HL-60/S4 treated with retinoic acid at 250 ng/mL for 4 days and 3 days (cell line): Measurements from ENCODE around the gene LRCOL1.

Experiments used
- in situ Hi-C: fragments of 300-500 bp; cut with MboI; formaldehyde crosslinking; loops from 2 replicates; pipeline ENCODE4 v1.7.0; 2022; ENCODE audit warnings: low sequenced_read_pairs

Gene LRCOL1

DNA sequence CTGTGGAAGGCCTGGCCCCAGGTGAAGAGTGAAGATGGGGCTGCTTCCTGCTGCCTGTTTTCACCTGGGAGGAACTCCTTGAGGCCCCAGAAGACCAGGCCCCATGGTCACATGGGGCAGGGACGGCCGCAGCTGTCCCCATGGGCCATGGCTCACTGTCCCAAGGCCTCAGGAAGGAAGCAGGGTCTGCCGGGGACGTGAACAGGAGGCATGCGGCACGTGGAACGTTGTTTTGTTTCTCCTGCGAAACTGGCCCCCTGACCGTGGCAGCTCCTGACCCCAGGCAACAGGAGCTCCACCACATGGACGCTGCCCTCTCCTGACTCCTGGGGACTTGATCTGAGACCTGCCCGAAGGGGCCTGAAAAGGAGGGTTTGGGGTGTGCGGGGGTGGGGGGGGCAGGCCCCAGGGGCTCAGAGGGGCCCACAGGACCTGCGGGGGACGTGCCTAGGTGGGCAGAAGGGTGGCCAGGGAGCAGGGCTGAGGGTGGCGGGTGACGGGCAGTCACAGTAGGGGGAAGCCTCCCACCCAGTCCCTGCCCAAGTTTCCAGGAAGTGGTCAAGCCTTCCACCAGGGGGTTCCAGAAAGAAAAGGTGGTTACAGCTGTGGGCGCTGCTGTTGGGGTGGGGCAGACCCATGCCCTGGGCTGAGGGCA, 41.4 kb downstream of the LRCOL1 start:
- in situ Hi-C loops, result no loop called here

DNA sequence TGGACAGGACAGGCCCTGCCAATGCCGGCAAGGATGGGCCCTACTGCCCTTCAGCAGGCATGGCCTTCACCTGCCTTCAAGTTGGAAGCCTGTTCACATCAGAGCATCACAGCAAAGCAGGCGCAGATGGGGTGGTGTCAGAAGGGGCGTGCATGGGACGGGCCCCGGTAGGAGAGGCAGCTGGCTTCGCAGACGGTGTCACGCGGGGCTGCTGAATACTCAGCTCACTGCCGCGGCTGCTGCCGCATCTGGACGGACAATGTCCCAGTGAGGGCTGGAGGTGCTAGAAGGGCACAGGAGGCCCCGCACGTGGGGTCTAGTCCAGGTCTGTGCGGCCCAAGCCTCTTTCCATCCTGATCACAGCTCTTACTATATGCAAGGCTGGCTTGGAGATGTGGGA, 42.1 kb downstream of the LRCOL1 start:
- in situ Hi-C loops, result no loop called here

DNA sequence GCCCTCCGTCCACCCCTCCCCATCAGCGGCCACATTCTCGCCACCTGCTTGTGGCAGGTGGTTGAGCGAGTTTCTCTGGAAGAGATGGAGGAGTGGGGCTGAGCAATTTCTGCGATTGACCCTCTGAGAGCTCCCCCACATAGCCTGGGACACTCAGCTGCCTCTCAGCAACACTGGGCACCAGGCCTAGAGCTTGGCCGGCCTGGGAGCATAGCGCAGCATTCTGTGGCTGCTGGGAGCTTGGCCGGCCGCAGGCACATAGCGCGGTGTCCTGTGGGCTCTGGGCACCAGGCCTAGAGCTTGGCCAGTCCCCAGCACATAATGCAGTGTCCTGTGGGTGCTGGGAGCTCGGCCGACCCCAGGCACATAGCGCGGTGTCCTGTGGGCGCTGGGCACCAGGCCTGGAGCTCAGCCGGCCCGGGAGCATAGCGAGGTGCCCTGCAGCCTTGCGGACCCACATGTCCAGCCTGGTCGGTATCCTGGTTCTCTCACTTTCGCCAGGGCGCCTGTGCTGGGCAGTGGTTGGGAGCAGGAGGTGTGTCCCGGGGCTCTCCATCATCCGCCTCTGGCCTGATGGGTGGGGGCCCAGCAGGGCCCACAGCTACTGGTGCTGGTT, 43.8 kb downstream of the LRCOL1 start:
- in situ Hi-C loops, result no loop called here

DNA sequence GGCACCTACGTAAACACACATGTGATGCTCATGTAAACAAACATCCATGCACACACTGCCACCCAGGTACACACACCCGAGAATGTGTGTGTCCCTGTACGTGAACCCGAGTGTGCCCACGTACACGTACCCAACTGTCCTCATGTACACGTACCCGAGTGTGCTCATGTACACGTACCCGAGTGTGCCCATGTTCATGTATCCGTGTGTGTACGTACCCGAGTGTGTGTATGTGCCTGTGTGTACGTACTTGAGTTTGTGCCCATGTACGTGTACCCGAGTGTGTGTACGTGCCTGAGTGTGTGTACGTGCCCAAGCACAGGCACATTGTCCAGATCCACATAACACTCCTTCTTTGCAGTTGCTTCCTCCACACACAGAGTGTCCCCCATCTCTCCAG, 45.0 kb downstream of the LRCOL1 start:
- in situ Hi-C loops, result no loop called here

DNA sequence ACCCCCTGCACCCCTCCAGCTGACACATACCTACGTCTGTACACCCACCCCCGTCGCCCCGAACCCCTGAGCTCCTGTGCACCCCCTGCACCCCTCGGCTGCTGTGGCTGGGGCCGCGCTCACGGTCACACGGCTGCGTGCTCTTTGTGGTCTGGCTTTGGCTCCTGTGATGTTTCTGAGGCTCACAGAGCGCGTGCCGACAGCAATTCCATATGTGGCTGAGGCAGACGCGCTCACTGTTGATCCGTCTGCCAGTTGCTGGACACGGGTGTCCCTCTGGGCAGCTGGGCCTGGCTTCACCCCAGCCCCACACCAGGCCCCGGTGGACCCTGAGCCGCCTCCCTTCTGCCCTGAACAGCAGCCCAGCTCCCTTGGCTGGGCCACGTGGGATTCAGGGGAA, 46.5 kb downstream of the LRCOL1 start:
- in situ Hi-C loops, result no loop called here

DNA sequence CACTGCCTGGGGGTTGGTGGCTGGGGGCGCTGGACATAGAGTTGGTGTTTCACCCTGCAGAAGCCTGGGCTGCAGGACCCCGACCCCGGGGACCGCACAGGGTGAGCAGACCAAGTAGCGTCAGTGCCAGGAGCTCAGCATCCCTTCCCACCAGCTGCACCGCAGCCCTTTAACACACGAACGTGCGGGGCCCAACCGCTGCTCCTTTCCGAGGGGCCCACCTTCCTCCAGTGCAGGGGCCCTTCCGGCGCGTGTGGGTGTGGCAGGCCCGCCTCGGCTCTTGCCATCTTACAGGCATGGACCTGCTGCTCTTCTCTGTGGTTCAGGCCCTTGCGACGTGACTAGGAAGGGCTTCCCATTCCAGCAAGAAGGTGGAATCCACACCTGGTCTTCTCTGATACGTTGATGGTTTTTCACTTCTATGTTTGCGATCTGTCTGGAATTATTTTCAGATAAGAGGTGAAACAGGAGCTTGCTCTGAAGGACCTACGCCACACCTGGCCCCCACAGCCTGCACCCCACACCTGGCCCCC, 47.8 kb downstream of the LRCOL1 start:
- in situ Hi-C loops, result no loop called here

DNA sequence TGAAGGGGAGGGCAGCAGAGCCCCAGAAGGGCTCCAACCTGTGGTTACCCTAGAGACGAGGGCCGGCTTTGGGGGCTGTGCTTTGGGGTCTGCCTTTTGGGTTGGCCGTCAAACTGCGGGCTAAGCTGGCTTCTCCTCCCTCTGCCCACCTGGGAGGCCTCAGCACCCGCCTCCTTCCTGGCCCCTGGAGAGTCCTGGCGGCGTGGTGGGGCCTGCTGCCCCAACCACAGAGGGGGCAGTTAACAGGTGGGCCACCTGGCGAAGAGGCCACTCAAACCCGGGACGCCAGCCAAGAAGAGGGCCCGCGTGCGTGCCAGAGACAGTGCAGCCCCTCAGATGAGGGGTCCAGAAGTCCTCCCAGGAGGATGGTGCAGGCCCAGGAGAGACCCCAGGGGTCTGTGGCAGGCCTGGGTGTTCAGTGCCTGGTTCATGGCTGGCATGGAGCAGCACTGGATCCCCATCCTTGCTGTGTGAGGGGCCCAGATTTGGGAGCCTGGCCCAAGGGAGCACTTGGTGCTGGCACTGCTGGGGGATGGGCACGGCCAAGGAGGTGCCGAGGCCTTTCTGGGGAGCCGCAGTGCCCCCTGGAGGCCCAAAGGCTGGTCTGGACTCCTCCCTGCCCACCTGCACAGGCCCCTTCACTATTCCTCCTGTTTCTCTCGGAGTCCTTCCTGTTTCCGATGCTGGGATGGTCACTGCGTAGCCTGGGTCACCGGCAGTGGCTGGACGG, 48.8 kb downstream of the LRCOL1 start:
- in situ Hi-C loops, result no loop called here

DNA sequence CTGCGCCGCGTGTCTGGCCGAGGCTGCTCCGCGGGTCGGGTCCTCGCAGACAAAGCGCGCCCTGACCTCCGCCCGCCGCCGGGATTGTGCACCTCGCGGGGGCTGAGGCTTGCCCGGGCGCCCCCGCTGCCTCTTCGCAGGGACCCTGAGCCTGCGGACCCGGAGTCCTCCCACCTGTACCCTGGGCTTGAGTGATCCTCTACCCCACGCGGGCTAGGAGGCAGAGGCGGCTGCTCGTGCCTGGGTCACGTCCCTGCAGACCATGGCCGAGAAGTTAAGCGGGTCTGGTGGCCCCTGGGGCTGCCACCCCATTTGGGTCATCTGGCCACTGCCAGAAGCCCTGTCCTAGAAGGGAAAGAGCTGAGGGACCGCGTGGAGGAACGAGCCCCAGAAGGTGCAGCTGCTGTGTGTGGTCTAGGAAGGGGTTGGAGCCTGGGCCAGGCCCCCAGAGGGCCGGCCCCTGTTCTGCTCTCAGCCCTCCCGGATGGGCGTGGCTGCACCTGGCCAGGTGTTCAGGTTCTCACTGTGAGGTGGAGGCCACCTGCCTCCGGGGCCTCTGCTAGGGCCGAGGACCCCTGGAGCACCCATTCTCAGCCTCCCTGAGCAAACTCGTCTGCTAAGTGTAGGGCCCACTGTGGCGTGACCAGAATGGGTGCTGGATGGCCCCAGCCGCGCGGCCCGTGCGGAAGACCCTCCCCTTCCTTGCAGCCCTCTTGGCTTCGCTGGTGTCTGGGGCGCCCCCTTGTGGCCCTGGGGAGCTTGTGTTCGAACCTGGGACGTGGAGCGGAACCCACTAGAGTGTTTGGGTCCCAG, 49.6 kb downstream of the LRCOL1 start:
- in situ Hi-C loops, result no loop called here

DNA sequence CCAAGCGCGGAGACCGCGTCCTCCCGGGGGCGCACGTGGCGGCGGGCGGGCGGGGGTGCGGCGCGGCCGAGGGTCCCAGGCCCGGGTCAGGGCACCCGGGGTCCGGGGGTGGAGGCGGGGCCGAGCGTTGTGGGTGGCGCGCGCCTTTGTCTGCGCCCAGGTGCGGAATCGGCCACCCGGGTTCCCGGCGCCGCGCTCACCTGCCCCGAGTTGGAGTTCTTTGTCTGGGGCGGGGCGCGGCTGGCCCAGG, 50.1 kb downstream of the LRCOL1 start:
- in situ Hi-C loops, result no loop called here

DNA sequence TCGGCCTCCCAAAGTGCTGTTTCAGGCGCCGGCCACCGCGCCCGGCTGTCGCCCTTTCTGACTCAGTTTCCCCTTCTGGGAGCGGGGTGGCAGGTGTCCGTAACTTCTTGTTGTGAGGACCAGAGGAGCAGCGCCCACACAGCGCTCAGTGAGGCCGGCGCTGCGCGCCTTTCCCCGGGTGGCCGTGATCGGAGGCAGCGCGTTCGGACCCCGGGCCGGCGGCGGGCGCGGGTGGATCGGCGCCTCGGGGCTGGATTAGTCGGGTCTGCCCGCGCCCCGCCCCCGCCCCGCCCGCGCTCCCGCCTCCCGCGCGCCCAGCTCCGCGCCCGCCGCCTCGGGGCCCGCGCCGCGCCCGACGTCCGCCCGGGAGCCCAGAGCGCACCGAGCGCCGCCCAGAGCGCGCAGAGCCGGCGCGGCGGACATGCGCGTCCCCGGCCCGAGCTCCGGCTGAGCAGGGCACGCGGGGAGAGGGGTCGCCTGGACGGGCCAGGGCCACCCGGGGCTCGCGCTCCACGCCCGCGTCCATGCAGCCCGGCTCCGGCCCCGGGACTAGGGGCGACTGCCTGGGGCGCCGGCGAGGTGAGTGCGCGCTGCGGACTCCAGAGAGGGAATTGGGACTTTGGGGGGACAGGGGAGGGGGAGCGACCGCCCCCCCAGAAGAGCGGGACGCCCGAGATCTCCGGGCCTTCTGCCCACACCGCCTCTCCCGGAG, 50.6 kb downstream of the LRCOL1 start:
- in situ Hi-C loops, result no loop called here

DNA sequence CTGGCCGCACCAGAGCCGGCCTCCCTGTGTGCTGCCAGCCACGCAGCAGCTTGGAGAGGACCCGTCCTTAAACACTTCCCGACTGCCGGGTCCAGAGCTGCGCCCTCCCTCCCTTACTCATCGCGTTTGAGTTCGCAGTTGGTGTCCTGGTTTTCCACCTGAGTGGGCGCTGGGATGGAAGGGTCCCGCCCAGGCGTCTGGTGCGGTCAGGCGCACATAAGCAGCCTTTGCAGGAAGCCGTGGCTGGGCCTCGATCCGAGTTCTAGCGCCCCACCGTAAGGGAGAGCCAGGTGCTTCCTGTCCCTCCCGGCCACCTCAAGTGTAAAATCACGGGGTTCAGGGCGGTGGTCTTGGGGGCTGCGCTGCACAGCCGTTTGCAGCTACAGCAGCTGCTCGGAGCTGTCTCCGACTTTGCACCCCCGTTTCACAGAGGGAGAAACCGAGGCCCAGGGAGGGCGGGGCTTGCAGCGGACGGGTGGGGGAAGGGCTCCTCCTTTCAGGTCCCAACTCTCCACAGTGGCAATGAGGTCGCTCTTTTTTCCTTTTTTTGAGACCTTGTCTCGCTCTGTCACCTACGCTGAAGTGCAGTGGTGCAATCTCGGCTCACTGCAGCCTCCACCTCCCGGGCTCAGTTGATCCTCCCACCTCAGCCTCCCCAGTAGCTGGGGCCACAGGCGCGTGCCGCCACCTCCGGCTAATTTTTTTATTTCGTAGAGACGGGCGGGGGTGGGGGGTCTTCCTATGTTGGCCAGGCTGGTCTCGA, 51.3 kb downstream of the LRCOL1 start:
- in situ Hi-C loops, result no loop called here

DNA sequence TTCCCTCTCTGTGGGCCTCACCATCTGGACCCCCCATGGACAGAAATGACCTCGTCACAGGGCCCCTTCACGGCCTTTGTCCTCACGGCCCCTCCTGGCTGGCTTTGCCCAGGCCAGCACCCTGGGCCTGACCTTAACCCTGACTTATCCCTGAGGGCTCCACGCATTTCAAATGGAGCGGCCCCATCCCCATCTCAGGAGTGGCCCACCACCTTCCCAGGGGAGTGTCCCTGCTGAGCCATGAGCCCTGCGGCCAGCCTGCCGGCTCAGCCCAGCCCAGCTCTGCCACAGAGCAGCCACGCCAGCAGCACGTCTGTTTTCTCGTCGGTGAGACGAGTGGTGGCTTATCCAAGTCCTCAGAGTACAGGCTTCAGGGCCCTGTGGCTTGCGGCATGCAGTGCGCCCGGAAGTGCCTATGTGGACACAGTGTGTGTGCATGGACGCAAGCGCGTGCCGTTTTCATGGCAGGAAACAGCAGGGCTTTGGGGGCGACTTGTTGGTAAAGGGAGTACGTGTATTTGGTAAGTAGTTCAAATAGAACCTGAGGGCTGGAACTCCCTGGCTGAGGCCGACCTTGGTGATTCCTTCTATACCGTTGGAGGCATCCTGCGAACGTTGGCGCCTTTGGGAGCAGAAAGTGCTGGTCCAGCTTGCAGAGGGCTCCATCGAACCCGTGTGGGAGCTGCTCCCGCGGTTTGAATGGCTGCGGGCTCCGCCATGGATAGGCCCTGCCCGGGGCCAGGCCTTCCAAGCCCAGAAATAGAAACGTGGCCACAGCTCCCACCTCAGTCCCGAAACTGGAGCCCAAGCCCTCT, 52.1 kb downstream of the LRCOL1 start:
- in situ Hi-C loops, result no loop called here

DNA sequence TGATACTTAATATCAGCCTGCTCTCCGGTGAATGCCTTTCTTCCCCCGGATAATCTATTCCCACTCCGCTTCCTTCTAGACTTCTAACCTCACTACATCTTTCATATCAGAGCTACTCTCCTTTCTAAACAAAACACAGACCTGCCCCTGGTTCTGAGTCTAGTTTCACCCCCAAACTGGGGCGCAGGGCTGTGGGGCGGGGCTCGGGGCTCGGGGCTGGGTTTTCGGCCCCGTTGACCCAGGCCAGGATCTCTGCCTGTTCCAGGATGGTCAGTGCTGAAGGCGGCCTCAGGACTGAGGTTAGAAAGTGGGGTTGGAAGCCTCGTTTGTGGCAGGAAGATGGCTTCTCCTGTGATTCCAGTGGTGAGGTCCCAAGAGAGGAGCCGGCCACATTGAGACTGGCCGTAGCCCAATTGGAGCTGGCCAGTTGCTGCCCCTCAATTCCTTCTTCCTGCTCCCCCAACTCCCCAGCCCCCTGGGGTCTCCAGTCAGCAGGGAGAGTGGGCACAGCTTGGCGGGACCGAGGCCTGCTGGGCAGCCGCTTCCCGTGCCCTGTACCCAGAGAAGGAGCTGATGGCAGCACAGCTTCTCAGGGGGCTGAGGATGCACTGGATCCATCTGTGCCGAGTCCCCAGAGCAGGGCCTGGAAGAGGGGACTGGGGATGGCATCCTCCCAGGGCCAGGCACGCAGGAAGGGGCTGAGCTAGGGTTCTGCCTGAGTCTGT, 52.9 kb downstream of the LRCOL1 start:
- in situ Hi-C loops, result no loop called here

DNA sequence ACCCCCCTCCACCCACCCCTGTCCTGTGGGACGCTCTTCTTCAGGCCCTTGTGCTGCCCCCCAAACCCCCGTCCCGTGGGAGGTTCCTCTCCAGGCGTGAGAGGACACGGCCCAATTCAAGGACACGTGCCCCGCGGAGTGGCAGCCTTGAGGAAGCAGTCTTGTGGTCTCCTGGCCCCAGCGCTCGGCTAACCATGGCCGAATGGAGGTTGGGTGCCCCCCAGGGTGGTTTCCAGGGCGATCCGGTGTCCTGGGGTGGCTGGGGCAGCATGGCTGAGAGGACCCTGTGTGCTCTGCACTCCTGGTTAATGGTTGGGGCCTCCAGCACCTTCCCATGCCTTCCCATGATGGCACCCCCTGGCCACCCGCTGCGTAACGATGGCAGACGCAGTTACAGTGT, 53.6 kb downstream of the LRCOL1 start:
- in situ Hi-C loops, result no loop called here

DNA sequence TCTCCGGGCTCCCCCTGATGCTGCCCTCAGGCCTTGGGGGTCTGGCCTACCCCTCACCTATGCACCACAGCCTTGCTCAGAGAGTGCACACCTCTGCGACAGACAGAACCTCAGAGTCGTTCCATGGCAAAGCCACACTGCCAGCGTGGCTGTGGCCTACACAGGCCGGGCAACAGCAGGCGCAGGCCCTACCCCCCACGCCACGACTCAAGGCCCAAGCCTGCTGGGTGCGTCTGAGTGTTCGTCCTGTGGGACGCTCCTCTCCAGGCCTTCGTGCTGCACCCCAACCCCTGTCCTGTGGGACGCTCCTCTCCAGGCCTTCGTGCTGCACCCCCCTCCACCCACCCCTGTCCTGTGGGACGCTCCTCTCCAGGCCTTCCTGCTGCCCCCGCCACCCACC, 54.2 kb downstream of the LRCOL1 start:
- in situ Hi-C loops, result no loop called here

DNA sequence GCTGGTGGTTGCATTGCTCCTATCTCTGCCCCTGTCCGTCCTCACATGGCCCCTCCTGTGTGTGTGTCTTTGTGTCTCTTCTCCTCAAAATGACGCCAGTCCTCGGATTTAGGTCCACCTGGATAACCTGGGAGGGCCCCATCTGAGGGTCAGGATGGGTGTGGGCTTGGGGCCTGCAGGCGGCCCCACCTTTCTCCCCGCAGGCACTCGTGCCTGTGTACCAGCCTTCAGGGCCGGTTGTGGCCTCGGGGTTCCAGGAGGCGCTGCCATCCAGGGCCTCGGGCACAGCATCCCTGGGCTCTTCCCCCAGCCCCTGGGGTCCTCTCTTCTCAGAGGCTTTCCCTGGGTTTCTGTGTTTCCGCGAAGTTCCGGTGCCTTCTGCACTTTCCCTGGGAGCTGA, 54.7 kb downstream of the LRCOL1 start:
- in situ Hi-C loops, result no loop called here

DNA sequence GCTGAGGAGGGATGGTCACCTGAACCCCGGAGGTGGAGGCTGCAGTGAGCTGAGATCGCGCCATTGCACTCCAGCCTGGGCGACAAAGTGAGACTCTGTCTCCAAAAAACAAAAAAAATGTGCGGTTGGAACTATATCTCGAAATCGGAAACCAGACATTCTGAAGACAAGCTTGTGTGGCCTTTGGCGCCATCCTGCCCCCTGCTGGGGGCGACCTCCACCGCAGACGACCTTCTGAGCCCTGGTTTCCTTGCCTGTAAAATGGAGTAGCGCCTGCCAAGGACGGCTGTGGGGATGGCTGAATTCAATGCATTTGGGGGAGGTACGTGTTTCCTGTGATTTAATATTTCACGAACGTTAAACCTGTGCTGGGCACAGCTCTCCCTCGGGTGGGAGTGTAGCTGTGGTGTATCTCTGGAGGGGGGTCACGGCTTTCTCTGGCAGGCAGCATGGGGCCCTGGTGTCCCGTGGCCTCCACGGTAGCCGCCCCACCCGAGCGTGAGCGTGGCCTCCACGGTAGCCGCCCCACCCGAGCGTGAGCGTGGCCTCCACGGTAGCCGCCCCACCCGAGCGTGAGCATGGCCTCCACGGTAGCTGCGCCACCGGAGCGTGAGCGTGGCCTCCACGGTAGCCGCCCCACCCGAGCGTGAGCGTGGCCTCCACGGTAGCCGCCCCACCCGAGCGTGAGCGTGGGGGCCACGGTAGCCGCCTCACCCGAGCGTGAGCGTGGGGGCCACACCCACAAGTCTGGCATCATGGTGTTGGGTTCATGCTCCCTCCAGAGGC, 55.3 kb downstream of the LRCOL1 start:
- in situ Hi-C loops, result no loop called here
